Natural killer cell (primary cell): Measurements from ENCODE around the gene NINJ1. TPM values are rescaled to one million over a fixed set of nuclear protein-coding genes. Genes with fewer than 3 reads are reported as not detected.

Source experiments
- ATAC-seq, 3 donors: fragments of 150-1000 bp in 2 of 3; fragments of 200-7000 bp in 1 of 3; cut with Tn5 transposase; 1 replicate in 1 of 3; 2 replicates in 2 of 3; pipeline ENCODE4 v1.10.0; 2021; ENCODE audit warnings: mild to moderate bottlenecking in 2 of 3, moderate library complexity in 2 of 3
- DNase-seq, 2 donors: peaks; one replicate each; pipeline versions ENCODE4 v3.0.0 to v3.0.0-alpha.2; 2013 to 2021; ENCODE audit warnings: mixed read lengths in 1 of 2
- H3K27ac ChIP-seq: one replicate; pipeline ENCODE4 v1.5.1; 2013; ENCODE audit warnings: mild to moderate bottlenecking, low read length
- H3K27me3 ChIP-seq: one replicate; pipeline ENCODE4 v1.6.1; 2013; ENCODE audit warnings: low read length; ENCODE audit not compliant: control insufficient read depth, insufficient read depth
- H3K36me3 ChIP-seq: one replicate; pipeline ENCODE4 v1.6.1; 2013; ENCODE audit warnings: low read length; ENCODE audit not compliant: control insufficient read depth, insufficient read depth
- H3K4me1 ChIP-seq: one replicate; pipeline ENCODE4 v1.6.1; 2013; ENCODE audit warnings: low read length; ENCODE audit not compliant: control insufficient read depth, insufficient read depth
- H3K4me3 ChIP-seq: one replicate; pipeline ENCODE4 v1.5.1; 2013; ENCODE audit warnings: low read length
- H3K9me3 ChIP-seq: one replicate; pipeline ENCODE4 v1.6.1; 2013; ENCODE audit warnings: low read length; ENCODE audit not compliant: control insufficient read depth, insufficient read depth
- H3K27ac Mint-ChIP-seq, 2 donors: one replicate each; pipeline ENCODE4 v1.8.0; 2022; ENCODE audit warnings: mild to moderate bottlenecking in 2 of 2, mixed read lengths in 2 of 2, moderate library complexity in 1 of 2
- H3K27me3 Mint-ChIP-seq, 2 donors: one replicate each; pipeline ENCODE4 v1.8.0; 2022; ENCODE audit warnings: low read depth in 2 of 2, mixed read lengths in 2 of 2
- H3K36me3 Mint-ChIP-seq: one replicate; pipeline ENCODE4 v1.8.0; 2022; ENCODE audit warnings: mixed read lengths
- H3K4me1 Mint-ChIP-seq, 2 donors: one replicate each; pipeline ENCODE4 v1.8.0; 2022; ENCODE audit warnings: mixed read lengths in 2 of 2
- H3K4me3 Mint-ChIP-seq: one replicate; pipeline ENCODE4 v1.8.0; 2022; ENCODE audit warnings: mild to moderate bottlenecking, moderate library complexity, mixed read lengths
- H3K9me3 Mint-ChIP-seq, 2 donors: one replicate each; pipeline ENCODE4 v1.8.0; 2022; ENCODE audit warnings: mixed read lengths in 2 of 2
- CTCF ChIP-seq: fragments of 200-600 bp; IDR thresholded peaks from one replicate; pipeline ENCODE4 v1.8.0; 2022; ENCODE audit warnings: antibody characterized with exemption
- WGBS: methylation state at CpG from one replicate; pipeline ENCODE4 v1.1.7; 2013; ENCODE audit warnings: missing lambda C conversion rate; ENCODE audit not compliant: insufficient coverage; 5-methylcytosine and 5-hydroxymethylcytosine counted together
- intact Hi-C: fragments of 100-400 bp; cut with micrococcal nuclease; formaldehyde crosslinking; loops from one replicate; pipeline ENCODE4 v1.14.2; 2022
- total RNA-seq, 4 donors: library from RNA; stranded (reverse); fragments of 120-200 nt in 1 of 4; gene quantifications; one replicate each; pipeline versions ENCODE4 v1.2.3 to v1.2.4, GENCODE V29; 2013 to 2022

The NINJ1 gene
- total RNA-seq, 3 donors from 2014 or later (not counting 1 experiment from before 2014, with no cell fraction given) = 87.3 to 121 (median 93.8) TPM

GRCh38 chr9:93177676-93178075 lies 43.6 kb upstream of the NINJ1 start:
- WGBS = 91% methylated on average over 5 of the region's 6 CpGs
- intact Hi-C loops = no loop called here
- no peaks in the 10 kb centered on the region for H3K36me3 ChIP-seq

GRCh38 chr9:93174976-93175375 lies 40.9 kb upstream of the NINJ1 start:
- no peaks in the 10 kb centered on the region for H3K9me3 Mint-ChIP-seq
- H3K4me1 Mint-ChIP-seq = no peaks in the 10 kb centered on the region
- Histone ChIP-seq H3K27me3 (no peaks in the 10 kb centered on the region), H3K4me1 (no peaks in the 10 kb centered on the region), H3K36me3 (no peaks in the 10 kb centered on the region), H3K9me3 (no peaks in the 10 kb centered on the region), H3K27ac (no peak overlapping the region), H3K4me3 (no peak overlapping the region)
- intact Hi-C loops = no loop called here
- TF ChIP-seq CTCF = no peak
- no peak overlapping the region for H3K27ac Mint-ChIP-seq
- 81% methylated on average over 3 of the region's 3 CpGs for WGBS
- no peak for ATAC-seq
- H3K27me3 Mint-ChIP-seq = peaks cover 1 to 8% of the 10 kb centered on the region in 2 donors
- no peak for DNase-seq
- H3K4me3 Mint-ChIP-seq = no peak overlapping the region
- H3K36me3 Mint-ChIP-seq = no peaks in the 10 kb centered on the region

More at GRCh38 chr9:93177676-93178075, 43.6 kb upstream of the NINJ1 start:
- Histone ChIP-seq H3K27me3 (peaks cover 6% of the 10 kb centered on the region), H3K4me3 (no peak overlapping the region), H3K4me1 (no peaks in the 10 kb centered on the region), H3K9me3 (no peaks in the 10 kb centered on the region), H3K27ac (no peak overlapping the region)
- no peak overlapping the region for H3K27ac Mint-ChIP-seq
- TF ChIP-seq CTCF = no peak
- H3K9me3 Mint-ChIP-seq = no peaks in the 10 kb centered on the region
- H3K27me3 Mint-ChIP-seq = peaks cover 16 to 22% of the 10 kb centered on the region in 2 donors
- no peak for DNase-seq
- ATAC-seq = no peak
- no peaks in the 10 kb centered on the region for H3K36me3 Mint-ChIP-seq
- no peak overlapping the region for H3K4me3 Mint-ChIP-seq
- H3K4me1 Mint-ChIP-seq = no peaks in the 10 kb centered on the region

- no peaks in the 10 kb centered on the region for H3K9me3 Mint-ChIP-seq
- intact Hi-C loops = no loop called here
- Histone ChIP-seq H3K4me3 (no peak overlapping the region), H3K36me3 (no peaks in the 10 kb centered on the region), H3K9me3 (no peaks in the 10 kb centered on the region), H3K27ac (no peak overlapping the region), H3K27me3 (no peaks in the 10 kb centered on the region), H3K4me1 (no peaks in the 10 kb centered on the region)
- DNase-seq (peak in 1 of 2 donors; percentile 26), ATAC-seq (peak in 1 of 3 donors; percentile 47)
- peaks cover 5 to 6% of the 10 kb centered on the region in 2 donors for H3K4me1 Mint-ChIP-seq
- H3K36me3 Mint-ChIP-seq = no peaks in the 10 kb centered on the region
- H3K27ac Mint-ChIP-seq = no peak overlapping the region
- WGBS = 77% methylated on average over 12 of the region's 12 CpGs
- H3K4me3 Mint-ChIP-seq = no peak overlapping the region
- TF ChIP-seq CTCF = no peak
- peaks cover 0 to 4% of the 10 kb centered on the region in 2 donors for H3K27me3 Mint-ChIP-seq
These were observed 39.5 kb upstream of the NINJ1 start for GRCh38 chr9:93173365-93174051.
